GM06990 (cell line): ENCODE measurements around the gene FN1.

Experiments used
- DNase-seq: peaks from one replicate; pipeline ENCODE4 v3.0.0-alpha.2; 2011; ENCODE audit not compliant: insufficient read length; ENCODE audit errors: extremely low read depth
- H3K27me3 ChIP-seq: replicated peaks from 2 replicates; pipeline ENCODE4 v1.6.0; 2011; ENCODE audit warnings: low read length; ENCODE audit not compliant: control insufficient read depth, insufficient read depth
- H3K36me3 ChIP-seq: 2 replicates; pipeline ENCODE4 v1.5.1; 2011; ENCODE audit warnings: low read length; ENCODE audit not compliant: control insufficient read depth, insufficient read depth
- H3K4me3 ChIP-seq: replicated peaks from 2 replicates; pipeline ENCODE4 v1.5.1; 2011; ENCODE audit warnings: low read depth, mild to moderate bottlenecking, control low read depth, low read length
- TF ChIP-seq, protein P1 (sequence below): IDR thresholded peaks from 2 replicates; pipeline ENCODE4 v1.5.1; 2011; ENCODE audit warnings: low read length, control low read depth, mild to moderate bottlenecking, inconsistent platforms; ENCODE audit not compliant: insufficient read depth, poor library complexity, severe bottlenecking

FN1 gene

DNA sequence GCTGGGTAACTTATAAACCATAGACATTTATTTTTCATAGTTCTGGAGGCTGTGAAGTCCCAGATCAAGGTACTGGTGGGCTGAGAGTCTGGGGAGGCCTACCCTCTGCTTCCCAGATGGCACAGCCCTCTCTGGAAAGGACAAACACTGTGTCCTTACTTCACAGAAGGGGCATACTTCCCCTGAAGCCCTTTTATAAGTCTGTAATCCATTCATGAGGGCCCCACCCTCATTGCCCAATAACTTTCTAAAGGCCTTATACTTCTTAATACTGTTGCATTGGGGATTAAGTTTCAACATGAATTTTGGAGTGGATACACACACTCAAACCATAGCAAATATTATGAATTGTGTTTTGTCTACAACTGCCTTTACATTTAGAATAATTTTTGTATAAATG is 88.0 kb downstream of the FN1 start:
- Histone ChIP-seq H3K36me3 (peaks cover 18% of the 10 kb centered on the region), H3K4me3 (no peak overlapping the region), H3K27me3 (no peaks in the 10 kb centered on the region)
- no peak for DNase-seq
- TF ChIP-seq, protein P1, sequence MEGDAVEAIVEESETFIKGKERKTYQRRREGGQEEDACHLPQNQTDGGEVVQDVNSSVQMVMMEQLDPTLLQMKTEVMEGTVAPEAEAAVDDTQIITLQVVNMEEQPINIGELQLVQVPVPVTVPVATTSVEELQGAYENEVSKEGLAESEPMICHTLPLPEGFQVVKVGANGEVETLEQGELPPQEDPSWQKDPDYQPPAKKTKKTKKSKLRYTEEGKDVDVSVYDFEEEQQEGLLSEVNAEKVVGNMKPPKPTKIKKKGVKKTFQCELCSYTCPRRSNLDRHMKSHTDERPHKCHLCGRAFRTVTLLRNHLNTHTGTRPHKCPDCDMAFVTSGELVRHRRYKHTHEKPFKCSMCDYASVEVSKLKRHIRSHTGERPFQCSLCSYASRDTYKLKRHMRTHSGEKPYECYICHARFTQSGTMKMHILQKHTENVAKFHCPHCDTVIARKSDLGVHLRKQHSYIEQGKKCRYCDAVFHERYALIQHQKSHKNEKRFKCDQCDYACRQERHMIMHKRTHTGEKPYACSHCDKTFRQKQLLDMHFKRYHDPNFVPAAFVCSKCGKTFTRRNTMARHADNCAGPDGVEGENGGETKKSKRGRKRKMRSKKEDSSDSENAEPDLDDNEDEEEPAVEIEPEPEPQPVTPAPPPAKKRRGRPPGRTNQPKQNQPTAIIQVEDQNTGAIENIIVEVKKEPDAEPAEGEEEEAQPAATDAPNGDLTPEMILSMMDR, result no peak

DNA sequence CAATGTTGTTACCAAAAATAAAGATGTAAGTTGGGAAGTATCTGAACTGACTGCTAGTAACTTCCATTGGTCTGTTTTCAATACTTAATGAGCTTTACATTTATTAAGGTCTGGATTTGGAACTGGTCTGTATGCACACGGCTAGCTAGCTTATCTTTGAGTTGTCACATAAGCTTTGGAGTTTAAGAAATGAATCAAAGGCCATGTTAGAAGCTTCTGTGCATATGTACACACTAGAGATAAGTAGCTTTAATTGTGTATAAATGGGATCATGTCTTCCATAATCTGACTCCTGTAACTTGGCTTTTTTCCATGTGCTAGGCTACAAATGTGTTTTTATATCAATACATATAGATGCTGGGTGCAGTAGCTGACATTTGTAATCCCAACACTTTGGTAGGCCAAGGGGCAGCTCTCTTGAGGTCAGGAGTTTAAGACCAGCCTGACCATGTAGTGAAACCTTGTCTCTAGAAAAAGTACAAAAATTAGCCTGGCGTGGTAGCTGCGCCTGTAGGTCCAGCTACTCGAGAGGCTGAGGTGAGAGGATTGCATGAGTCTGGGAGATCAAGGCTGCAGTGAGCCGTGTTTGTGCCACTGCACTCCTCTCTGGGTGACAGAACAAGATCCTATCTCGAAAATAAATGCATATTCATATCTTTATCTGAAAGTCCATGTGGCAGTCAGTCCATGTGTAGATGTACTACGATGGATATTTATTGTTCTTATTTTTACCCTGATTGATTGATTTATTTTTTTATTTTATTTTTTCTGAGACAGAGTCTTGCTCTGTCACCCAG is 96.8 kb downstream of the FN1 start:
- Histone ChIP-seq H3K4me3 (no peak overlapping the region), H3K36me3 (peaks cover 10% of the 10 kb centered on the region), H3K27me3 (no peaks in the 10 kb centered on the region)
- no peak for DNase-seq
- TF ChIP-seq, protein P1, result no peak

DNA sequence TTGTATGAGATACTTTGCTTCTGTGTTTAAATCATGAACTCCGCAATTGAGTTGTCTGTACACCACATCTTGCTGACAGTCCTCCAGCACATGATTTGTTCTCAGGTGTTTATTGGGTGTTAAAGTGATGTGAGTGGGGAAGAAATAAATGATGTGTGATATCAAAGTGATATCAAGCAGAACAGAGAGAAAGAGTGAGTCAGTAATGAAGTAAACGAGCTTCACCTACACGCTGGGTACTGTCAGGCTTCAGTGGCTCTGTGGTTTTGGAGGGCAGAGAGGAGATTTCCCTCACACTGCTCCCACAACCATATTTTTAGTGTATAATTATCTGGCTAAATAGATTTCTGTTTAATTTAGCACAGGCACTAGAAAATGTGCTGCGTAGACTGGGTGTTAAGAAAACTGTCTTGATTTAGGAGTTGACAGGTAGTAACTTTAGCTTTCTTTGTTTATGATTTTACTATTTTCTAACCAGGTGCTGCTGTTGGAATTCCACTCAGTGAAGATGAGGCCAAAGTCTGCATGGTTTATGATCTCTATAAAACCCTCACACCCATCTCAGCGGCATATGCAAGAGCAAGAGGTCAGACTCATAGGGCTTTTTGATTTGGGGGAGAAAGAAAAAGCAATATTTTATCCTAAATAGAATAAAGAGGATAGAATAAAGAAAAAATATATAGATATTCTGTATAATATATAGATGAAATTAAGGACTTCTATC is 102.8 kb downstream of the FN1 start:
- no peaks in the 10 kb centered on the region for H3K27me3 ChIP-seq
- H3K36me3 ChIP-seq, result peaks cover 9% of the 10 kb centered on the region
- TF ChIP-seq, protein P1, result no peak
- no peak overlapping the region for H3K4me3 ChIP-seq
- DNase-seq, result no peak

DNA sequence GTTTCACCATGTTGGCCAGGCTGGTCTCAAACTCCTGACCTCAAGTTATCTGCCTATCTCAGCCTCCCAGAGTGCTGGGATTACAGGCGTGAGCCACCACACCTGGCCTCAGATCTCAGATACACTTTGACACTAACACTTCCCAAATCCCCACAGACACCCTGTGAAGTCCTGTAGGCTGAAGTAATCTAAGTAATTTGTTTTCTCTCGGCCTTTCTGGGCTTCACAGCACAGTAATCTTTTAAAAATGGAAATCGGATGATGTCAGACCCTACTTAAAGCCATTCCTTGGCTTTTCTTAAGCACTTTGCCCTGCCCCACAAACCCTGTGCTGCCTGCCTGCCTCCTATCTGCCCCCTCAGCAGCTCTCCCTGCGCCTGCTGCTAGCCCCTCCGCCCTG is 107.8 kb downstream of the FN1 start:
- Histone ChIP-seq H3K36me3 (peaks cover 20% of the 10 kb centered on the region), H3K27me3 (no peaks in the 10 kb centered on the region), H3K4me3 (no peak overlapping the region)
- DNase-seq, result no peak
- TF ChIP-seq, protein P1, result no peak

DNA sequence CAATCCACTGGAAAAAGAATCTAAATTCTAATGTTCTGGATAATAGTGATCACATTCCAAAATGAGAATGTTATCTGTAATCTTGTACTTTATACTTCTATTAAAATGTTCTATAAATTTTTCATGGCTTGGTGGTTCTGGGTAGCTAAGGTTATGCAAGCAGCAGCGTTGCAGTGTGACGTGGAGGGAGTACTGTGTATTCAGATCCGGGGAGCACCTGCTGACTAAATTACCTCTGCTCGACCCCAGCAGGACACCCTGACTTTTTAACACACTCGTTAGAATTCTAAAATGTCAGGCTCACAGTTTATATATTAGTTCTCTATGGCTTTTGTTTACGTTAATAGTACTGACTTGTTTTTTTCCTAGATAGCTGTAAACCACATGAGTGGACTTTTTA is 111.1 kb downstream of the FN1 start:
- Histone ChIP-seq H3K27me3 (no peaks in the 10 kb centered on the region), H3K36me3 (peaks cover 18% of the 10 kb centered on the region), H3K4me3 (no peak overlapping the region)
- DNase-seq, result no peak
- TF ChIP-seq, protein P1, result no peak
